ENCODE measurements around the gene PRR9. TPM values are rescaled to one million over a fixed set of nuclear protein-coding genes. Genes with fewer than 3 reads are reported as not detected.
"Not testable (repeated sequence)": the region's sequence is repeated elsewhere in the genome, so short reads cannot be mapped to it uniquely, and the experiment has no call there.

PRR9 gene
- polyA plus RNA-seq, 1 donor: not detected

DNA sequence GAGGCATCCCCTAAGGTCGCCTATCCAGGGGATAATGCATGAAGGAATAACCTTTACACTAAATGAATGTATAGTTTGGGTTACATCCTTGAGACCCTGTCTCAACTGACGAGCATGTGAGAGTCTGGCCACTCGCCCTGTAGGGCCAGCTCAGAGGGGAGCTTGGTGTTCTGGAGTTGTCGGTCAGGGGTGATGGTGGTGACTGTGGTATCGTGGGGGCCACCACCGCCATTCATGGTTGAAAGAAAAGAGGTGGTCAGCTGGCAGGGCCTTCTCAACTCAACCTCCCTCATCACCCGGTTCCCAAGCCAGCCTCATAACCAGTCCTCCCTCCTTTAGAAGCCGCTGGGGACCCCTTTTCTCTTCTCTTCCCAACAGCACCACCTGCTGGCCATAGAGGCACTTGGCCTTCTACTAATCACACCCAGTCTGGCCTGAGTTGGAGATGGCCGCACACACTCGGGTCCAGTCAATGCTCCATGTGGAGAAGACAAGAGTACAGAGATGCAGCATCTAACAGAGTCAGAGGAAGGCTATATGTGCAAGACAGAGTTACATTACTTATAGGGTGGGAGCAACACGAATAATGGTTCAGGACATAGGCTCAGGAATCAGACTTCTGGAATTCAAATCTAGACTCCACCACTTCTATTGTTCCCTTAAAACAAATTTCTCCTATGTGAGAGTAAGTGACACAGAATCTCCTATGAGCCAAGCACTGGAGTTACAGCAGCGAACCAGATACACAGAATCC, 11.9 kb downstream of the PRR9 start:
- not testable (repeated sequence) for DNase-seq (ENCODE audit: low read depth)

DNA sequence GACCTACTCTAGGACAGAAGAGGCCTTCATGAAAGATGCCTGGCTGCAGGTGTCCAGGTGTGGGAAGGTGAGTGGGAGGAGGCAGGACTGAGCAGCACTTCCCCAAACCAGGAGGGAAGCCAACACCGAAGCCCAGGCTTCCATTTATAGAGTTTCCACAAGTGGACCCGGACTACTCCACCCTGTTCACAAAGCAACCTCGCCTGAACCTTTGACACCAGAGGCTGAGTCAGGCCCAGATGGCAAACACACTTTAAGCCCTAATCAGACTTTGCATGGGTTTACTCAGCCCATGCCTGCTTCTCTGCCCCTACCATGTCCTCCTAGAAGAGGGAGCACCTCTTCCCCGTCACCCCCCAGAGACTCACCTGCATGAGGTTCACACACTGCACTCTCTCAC, 14.0 kb downstream of the PRR9 start:
- DNase-seq (ENCODE audit: low read depth): no peak

DNA sequence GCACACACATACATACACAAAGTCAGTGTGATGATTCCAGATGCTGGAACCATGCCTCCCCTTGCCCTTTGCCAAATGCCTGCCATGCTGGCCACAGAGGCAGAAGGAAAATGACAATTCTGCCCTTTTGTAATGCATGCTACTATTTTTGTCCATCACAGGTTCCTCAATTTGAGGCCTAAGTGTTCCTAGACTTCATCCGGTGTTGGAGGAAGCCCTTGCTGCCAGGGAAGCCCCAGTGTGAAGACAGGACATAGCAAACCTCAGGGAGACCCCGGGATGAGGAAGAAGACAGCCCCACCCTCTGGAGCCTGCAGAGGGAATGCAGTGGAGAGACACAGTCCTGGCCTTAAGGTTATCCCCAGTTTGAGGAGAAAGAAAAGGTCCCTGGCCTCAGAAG, 14.4 kb downstream of the PRR9 start:
- DNase-seq (ENCODE audit: low read depth): no peak

DNA sequence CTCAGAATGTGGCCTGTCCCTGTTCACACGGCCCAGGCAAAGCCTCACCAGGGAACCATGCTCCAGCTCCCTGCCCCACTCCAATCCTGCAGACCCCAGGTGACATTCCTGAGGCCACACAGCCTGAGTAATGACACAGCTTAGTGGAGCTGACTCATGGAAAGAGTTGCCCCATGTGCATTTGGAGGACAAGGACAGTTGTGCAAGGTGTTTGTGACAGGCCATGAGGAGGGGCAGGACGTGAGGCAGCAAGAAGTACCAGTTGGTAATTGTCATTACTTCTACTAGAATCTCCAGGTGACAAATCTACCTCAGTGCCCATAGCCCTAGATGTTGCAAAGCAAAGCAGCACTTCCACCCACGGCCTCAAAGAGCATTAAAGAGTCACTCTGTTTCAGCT, 15.2 kb downstream of the PRR9 start:
- DNase-seq (ENCODE audit: low read depth): no peak

DNA sequence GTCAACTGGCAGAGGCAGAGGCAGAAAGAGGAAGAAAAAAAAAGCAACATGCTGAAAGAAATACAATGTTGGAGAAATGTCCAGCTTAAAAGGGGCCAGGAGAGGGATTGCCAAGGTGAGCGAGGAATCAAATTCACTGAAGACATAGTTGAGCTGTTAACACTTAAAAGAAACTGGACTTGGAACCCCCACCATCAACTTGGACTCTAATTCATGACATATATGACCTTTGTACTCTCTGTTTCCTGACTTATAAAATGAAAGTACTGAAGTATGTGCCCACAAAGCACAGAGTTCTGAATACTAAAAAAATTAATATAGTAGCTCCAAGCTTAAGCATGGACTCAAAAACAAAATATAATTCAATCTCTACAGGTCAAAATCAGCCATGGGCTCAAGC, 16.1 kb downstream of the PRR9 start:
- no peak for DNase-seq (ENCODE audit: low read depth)

DNA sequence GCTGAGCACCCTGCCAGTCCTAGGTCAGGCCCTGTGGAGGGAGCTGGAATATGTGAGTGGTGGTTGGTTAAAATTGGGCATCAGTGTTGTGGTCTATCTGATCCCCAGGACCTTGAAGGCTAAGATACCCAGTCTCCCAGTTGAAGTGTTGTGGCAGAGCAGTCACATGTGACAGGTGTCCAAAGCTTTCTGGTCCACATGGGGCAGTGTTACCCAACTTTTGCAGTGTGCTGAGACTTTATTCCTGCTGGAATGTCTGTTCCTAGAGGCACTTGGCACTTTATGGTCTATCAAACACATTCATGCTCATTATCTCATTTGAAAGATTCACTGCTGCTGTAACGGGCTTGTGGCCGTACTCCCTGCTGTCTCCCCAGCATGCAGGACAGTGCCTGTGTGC, 21.1 kb downstream of the PRR9 start:
- DNase-seq (ENCODE audit: low read depth): no peak

DNA sequence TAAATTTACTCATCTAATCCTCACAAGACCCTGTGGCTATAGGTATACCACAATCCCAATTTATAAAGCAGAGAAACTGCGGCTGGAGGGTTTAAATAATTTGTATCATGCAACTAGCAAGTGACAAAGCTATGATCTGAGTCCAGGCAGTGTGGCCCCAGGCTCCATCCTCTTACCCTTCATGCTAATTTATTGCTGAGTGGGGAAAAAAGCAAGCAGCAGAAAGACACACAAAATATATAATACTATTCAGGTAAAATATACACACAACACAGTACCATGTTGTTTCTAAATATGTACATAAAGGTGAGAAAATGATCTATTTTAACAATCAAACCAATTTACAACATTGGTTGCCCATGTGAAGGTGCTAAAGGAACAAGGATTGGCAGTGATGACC, 24.8 kb downstream of the PRR9 start:
- DNase-seq (ENCODE audit: low read depth): no peak

DNA sequence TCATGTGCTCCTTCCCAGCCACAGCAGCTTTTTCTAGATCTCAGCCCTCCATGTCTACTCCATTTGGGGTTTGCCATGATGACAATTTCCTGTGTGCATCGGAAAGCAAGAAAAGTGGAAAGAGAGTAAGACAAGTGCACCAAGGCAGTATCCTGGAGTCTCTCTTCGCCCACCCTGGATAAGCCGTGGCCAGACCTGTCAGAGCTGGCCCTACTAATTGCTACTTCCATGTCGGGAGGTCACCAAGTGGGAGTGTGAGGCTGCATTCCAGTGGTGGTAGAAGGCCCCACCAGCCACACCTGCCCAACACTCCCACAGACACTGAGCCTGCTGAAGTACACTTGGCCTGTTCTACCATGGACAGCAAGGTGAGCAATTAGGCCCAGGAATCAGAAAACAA, 28.1 kb downstream of the PRR9 start:
- DNase-seq (ENCODE audit: low read depth): no peak

DNA sequence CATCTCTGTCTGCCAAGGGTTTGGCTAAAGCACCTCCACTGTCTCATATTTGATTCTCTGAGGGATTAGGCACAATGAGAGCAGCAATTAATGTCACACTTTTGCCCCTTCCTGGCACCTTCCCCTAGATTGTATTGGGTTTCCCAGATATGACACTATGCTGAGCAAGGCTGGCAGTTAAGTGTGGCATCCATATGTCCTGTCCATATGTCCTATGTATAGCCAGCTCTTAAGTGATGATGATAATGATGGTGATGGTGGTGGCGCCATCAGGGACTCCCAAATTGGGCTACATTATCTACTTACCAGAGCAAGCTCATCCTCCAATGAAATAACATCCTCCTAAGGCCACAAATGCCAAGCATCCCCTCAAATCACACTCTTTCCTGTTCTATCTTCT, 28.6 kb downstream of the PRR9 start:
- DNase-seq (ENCODE audit: low read depth): no peak

DNA sequence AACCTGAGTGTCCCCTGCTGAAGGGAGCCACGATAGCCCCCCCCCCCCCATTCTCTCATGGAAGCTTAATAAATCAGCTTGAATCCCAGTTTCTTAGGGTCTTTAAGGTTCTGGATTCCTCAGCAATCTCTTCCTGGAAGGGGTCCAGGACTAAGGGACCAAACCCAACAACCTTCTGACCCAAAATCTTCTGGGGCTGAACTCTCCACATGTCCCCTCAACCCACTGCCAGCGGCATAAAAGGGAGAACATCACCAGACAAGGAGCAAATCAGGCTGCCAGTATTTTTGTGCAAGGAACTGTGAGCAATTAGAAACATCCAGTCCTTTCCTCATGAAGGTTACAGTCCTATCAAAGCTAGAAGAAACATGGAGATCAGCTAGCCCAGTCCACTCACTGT, 29.4 kb downstream of the PRR9 start:
- DNase-seq (ENCODE audit: low read depth): no peak

DNA sequence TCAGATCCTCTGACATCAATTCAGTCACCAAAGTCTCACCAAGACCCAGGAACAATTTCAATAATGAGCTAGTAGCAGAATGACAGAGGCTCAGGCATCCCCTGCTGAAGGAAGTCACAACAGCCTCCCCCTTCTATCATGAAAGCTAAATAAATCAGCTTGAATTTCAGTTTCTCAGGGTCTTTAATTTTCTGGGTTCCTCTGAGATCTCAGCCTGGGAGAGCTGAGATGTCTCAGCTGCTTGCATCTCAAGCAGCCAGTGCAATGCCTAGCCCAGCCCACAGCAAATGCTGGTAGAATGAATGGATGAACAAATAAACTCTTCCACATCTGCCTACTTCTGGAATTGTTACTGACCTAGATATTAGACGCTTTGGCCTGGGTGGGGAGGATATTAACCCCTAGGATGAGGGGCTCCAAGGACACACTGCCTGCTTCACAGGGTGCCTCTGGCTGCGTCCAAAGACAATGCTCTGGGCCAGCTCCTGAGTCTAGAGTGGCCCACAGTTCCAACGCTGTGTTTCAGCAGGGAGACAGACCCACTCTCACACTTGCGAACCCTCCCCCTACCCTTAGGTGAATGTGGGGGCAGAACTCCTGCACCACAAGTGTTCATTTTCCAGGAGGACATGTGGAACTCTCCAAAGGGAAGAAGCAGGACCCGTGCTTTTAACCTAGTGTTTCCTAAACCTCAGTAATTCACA, 30.9 kb downstream of the PRR9 start:
- DNase-seq (ENCODE audit: low read depth): no peak

DNA sequence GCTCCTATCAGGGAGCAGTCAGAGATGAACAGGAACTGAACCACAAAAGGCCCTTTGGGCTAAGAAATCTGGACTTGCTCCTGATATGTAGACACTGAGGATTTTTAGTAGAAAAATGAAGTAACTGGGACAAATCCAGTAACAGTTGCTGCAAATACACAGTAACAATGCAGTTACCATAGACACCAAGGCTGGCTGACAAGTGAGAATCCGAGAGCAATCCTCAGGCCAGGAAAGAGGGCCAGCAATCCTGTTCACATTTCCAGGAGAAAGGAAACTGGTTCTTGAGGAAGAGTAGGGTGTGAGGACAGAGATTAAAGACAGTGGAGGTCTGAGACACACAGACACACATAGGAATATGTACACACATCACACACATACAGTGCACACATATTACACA, 32.8 kb downstream of the PRR9 start:
- peak; percentile 51 for DNase-seq (ENCODE audit: low read depth)

DNA sequence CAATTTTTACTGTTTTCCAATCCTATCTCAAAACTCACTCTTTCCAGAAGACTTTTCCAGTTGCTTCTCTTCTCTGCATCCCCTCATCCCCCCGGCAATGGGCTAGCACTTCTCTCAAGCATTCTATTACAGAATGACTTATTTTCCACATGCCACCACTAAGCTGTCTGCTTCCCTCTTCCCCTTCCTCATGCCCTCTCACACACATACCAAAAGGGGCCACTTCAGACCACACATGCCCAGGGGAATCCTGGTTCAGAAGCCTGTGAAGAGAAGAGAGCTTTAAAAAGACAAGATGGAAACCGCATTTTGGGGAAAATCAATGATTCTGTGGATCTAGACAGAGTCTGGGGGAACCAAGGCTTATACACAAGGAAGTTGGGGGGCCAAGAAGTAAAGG, 33.7 kb downstream of the PRR9 start:
- no peak for DNase-seq (ENCODE audit: low read depth)

DNA sequence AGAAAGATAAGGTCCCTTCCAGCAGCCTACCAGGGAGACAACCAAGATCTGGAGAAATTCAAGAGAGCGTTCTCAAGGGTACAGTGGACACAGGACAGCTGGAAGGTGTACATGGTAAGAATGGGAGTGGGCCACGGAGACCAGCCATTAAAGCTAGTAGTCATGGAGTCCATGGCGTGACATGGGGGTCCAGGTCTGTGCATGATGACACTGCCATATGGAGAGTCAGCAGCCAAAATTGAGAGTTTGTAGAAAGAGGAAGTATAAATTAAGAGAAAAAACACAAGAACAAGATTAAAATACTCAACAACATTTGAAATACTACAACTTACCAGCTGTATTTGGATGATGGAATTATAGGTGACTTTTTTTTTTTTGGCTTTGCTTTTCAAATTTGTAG, 34.2 kb downstream of the PRR9 start:
- no peak for DNase-seq (ENCODE audit: low read depth)

DNA sequence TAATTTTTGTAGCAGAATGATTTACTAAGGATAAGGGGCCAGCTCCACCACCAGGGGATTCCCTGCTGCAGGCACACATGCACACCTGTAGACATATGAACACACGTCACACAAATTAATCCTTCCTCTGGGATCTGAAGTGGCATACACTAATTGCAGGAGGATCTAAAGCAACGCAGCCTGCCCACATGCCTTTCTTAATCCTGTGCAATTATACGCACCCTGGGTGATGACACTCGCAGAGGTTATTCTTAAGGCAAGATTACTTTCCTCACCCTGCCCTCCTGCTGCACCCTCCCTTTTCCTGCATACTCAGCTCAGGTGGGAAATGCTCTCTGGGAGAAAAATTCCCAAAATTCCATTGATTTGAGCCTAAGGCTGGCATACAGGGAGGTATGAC, 34.6 kb downstream of the PRR9 start:
- no peak for DNase-seq (ENCODE audit: low read depth)

DNA sequence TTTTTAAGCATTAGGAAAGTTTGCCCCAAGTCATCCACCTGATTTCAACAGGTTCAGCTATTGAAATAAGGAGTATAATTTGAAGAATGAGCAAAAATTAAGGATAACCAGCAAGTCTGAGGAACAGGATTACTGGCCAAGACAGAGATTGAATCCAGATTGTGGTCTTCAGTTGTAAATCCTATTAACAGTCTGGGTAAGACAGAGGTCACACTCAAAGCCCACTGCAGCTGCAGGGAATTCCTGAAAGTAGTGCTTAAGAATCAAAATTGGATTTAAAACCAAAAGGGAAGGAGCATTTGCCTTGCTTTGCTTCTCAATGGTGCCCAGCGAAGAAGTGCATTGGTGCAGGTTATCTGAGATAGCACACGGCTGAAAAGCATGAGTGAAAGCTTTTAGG, 35.7 kb downstream of the PRR9 start:
- DNase-seq (ENCODE audit: low read depth): no peak

DNA sequence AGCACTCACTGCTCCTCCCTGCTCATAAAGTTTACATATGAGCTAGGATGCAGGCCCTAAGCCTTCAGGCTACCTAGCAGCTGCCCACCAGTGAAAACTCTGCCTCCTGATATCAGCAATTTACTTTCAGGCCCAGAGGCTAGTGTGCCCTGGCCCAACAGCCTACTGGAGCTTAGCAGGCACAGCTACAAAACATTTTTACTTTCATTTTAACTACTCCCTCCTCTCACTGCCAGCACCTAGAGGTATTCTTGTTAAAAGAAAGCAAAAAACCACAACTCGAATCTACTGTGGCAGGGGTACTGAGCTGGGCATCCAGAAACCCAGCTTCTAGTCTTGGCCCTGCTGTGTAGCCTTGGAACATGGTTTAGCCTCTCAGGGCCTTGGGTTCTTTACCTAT, 36.3 kb downstream of the PRR9 start:
- no peak for DNase-seq (ENCODE audit: low read depth)

DNA sequence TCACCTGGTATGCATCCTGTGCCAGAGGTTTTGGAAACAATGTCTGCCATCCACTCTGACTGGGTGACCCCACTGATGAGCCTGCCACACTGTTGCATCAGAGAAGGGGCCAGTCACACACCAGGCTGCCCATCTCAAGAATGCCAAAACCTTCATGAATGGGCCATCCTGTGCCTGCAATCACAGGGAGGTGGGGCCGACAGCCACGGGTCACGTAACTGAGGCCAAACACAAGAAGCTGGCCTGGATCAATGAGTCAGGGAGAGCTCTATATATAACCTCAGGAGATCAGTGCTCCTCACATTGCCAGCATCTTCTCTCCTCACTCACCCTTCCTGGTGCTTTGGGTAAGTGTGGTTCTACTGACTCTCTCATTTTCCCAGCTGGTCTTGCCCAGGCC, 42.0 kb downstream of the PRR9 start, which contains the start of gene LORICRIN:
TSS of gene LORICRIN (plus strand) at position 301 of the 400 bp plus-strand sequence. CDS start 1,263 bp downstream, outside the sequence.
- no peak for DNase-seq (ENCODE audit: low read depth)

DNA sequence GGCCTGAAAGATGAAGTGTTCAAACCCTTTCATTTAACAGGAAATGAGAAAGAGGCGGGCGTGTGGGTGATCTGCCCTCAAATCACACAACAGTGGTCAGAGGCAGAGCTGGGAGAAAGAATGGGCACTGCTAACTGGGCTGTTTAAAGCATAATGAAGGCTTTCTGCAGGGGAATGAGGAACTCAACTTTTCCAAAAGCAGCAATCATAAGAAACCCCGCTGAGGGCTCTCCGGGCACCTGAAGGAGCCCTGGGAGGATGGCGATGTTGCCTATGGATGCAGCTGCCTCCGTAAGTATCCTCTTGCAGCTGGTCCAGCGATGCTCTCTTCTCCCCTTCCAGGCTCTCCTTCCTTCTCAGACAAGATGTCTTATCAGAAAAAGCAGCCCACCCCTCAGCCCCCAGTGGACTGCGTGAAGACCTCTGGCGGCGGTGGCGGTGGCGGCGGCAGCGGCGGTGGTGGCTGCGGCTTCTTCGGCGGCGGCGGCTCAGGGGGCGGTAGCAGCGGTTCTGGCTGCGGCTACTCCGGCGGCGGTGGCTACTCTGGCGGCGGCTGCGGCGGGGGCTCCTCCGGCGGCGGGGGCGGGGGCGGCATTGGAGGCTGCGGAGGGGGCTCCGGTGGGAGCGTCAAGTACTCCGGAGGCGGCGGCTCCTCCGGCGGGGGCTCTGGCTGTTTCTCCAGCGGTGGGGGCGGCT, 43.3 kb downstream of the PRR9 start:
- no peak for DNase-seq (ENCODE audit: low read depth)

DNA sequence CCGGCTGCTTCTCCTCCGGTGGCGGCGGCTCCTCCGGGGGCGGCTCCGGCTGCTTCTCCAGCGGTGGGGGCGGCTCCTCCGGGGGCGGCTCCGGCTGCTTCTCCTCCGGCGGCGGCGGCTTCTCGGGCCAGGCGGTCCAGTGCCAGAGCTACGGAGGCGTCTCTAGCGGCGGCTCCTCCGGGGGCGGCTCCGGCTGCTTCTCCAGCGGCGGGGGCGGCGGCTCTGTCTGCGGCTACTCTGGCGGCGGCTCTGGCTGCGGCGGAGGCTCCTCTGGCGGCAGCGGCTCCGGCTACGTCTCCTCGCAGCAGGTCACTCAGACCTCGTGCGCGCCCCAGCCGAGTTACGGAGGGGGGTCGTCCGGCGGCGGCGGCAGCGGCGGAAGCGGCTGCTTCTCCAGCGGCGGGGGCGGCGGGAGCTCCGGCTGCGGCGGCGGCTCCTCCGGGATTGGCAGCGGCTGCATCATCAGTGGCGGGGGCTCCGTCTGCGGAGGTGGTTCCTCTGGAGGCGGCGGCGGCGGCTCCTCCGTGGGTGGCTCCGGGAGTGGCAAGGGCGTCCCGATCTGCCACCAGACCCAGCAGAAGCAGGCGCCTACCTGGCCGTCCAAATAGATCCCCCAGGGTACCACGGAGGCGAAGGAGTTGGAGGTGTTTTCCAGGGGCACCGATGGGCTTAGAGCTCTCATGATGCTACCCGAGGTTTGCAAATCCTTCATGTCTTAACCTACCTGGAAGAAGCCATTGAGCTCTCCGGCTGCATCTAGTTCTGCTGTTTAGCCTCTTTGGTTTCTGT, 44.1 kb downstream of the PRR9 start:
- no peak for DNase-seq (ENCODE audit: low read depth)

DNA sequence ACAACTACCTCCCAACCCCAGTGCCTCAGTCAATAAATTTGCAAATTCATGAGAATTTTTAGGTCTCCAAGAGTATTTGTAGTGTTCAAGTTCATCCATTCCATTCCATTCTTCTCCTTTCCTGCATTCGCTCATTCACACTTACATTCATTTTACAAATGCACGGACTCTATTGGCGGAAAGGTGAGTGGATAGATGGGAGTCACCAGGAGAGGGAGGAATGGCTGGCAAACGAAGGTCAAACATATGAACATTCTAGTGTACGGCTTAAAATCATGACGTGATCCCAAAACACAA, 44.6 kb downstream of the PRR9 start:
- no peak for DNase-seq (ENCODE audit: low read depth)

DNA sequence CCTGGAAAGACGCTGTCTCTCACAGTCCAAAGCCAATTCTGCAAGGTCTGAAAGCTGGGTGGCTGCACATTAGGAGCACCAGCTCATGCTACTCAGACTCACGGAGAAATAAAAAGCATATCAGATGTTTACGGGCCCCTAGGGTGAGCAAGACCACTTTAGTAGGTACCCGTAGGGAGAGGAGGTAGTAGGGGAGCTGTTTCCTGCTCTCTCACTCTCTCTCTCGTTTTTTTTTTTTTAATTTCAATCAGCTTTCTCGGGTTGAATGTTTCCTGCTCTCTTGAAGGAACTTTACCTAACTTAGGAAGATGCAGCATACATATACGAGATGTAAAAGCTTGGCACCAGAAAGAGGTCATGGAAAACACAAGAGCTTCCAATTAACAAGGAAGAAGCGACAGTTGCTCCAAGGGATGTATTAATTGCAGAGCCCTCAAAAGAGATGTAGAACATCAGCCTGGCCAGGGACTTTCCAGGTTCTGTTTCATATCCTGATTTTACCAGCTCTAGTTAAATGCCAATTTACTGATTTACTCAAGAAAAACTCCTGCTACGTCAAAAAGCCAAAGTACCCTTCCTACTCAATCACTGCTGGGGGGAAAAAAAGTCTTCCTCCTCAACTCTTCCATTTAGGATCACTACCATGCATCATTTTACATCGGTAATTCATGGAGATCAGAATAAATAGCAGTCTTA, 45.2 kb downstream of the PRR9 start:
- no peak for DNase-seq (ENCODE audit: low read depth)
